H1 (cell line): ENCODE measurements around the gene MSTN. TPM values are rescaled to one million over a fixed set of nuclear protein-coding genes. Genes with fewer than 3 reads are reported as not detected.
A peak's percentile ranks its signal among the peaks of the same experiment; 100 is the strongest.

Source experiments
- CTCF ChIA-PET: fragments of 300-600 bp; sonication (Branson Sonifier 250); formaldehyde crosslinking; loops from one replicate; lab custom pipeline; 2021; ENCODE audit not compliant: partially characterized antibody; lab: Charles Lee
- POLR2A ChIA-PET: fragments of 300-600 bp; sonication (Branson Sonifier 250); formaldehyde crosslinking; loops from one replicate; lab custom pipeline; 2021; ENCODE audit warnings: inconsistent platforms; ENCODE audit not compliant: partially characterized antibody; lab: Charles Lee
- DNase-seq, 2 experiments: peaks; one replicate each; pipeline versions ENCODE4 v3.0.0 to v3.0.0-alpha.2; 2010 to 2022; ENCODE audit warnings: low spot score in 2 of 2, low read depth in 1 of 2, mixed read lengths in 1 of 2
- FAIRE-seq: peaks from 2 replicates; lab custom pipeline; 2011; peaks lifted over from hg19 to GRCh38; lab: Jason Lieb, UNC
- H2AFZ ChIP-seq: 2 replicates; pipeline ENCODE4 v1.8.1; 2012; ENCODE audit warnings: low read length, inconsistent platforms
- H2AK5ac ChIP-seq: 2 replicates; pipeline ENCODE4 v1.6.1; 2013; ENCODE audit warnings: low read depth, low read length
- H2BK120ac ChIP-seq: replicated peaks from 2 replicates; pipeline ENCODE3; 2013; ENCODE audit warnings: low read depth, low read length, inconsistent platforms
- H2BK12ac ChIP-seq: 2 replicates; pipeline ENCODE4 v1.6.1; 2013; ENCODE audit warnings: low read depth, low read length
- H2BK15ac ChIP-seq: 2 replicates; pipeline ENCODE4 v1.6.1; 2013; ENCODE audit warnings: low read length
- H2BK20ac ChIP-seq: 2 replicates; pipeline ENCODE4 v1.6.1; 2013; ENCODE audit warnings: low read length
- H2BK5ac ChIP-seq: 2 replicates; pipeline ENCODE4 v1.6.1; 2013; ENCODE audit warnings: low read depth, low read length
- H3K14ac ChIP-seq: 2 replicates; pipeline ENCODE4 v1.6.1; 2013; ENCODE audit warnings: inconsistent platforms; ENCODE audit not compliant: insufficient read length
- H3K18ac ChIP-seq: 2 replicates; pipeline ENCODE4 v1.6.1; 2013; ENCODE audit warnings: low read length; ENCODE audit errors: extremely low read depth
- H3K23ac ChIP-seq: 2 replicates; pipeline ENCODE4 v1.6.1; 2013; ENCODE audit warnings: inconsistent platforms; ENCODE audit not compliant: insufficient read length
- H3K23me2 ChIP-seq: 2 replicates; pipeline ENCODE4 v1.6.1; 2013; ENCODE audit warnings: low read depth, low read length
- H3K27ac ChIP-seq: 2 replicates; pipeline ENCODE4 v1.6.1; 2011; ENCODE audit warnings: low read depth, low read length, inconsistent platforms
- H3K27me3 ChIP-seq, 4 experiments: replicated peaks in 1 of 4; 1 replicate in 1 of 4; 2 replicates in 3 of 4; pipeline versions ENCODE4 v1.6.1 to v1.8.1; 2011 to 2013; ENCODE audit warnings: low read length in 3 of 4, mild to moderate bottlenecking in 3 of 4, inconsistent platforms in 2 of 4, mixed read lengths in 2 of 4, moderate library complexity in 1 of 4; ENCODE audit not compliant: control insufficient read depth in 3 of 4, insufficient read depth in 3 of 4; ENCODE audit errors: extremely low read depth in 1 of 4
- H3K36me3 ChIP-seq, 4 experiments: 2 replicates each; pipeline versions ENCODE4 v1.6.1 to v1.8.1; 2011 to 2013; ENCODE audit warnings: mild to moderate bottlenecking in 4 of 4, low read length in 3 of 4, moderate library complexity in 2 of 4, control low read depth in 1 of 4, inconsistent platforms in 1 of 4; ENCODE audit not compliant: insufficient read depth in 4 of 4, control insufficient read depth in 2 of 4
- H3K4ac ChIP-seq: replicated peaks from 2 replicates; pipeline ENCODE3; 2013; ENCODE audit warnings: low read length, low read depth, mixed read lengths, inconsistent platforms; ENCODE audit not compliant: insufficient read length
- H3K4me1 ChIP-seq, 4 experiments: replicated peaks in 1 of 4; 1 replicate in 1 of 4; 2 replicates in 3 of 4; pipeline versions ENCODE4 v1.6.1 to v1.8.1; 2011 to 2013; ENCODE audit warnings: low read length in 3 of 4, inconsistent platforms in 2 of 4, mixed read lengths in 1 of 4; ENCODE audit not compliant: insufficient read depth in 4 of 4, control insufficient read depth in 3 of 4
- H3K4me2 ChIP-seq, 2 experiments: 2 replicates each; pipeline versions ENCODE4 v1.6.1 to v1.8.1; 2011 to 2013; ENCODE audit warnings: low read depth in 2 of 2, low read length in 2 of 2, control low read depth in 1 of 2, inconsistent platforms in 1 of 2, mild to moderate bottlenecking in 1 of 2; ENCODE audit not compliant: insufficient read depth in 1 of 2
- H3K4me3 ChIP-seq, 4 experiments: fragments of 200-600, 300-600 bp in 1 of 4; sonication (generic), shearing (Covaris generic), sonication (Bioruptor Twin) in 1 of 4; 2 replicates each; pipeline versions ENCODE4 v1.5.1 to v1.8.1; 2011 to 2016; ENCODE audit warnings: low read length in 4 of 4, low read depth in 3 of 4, control low read depth in 2 of 4, inconsistent platforms in 2 of 4, mild to moderate bottlenecking in 2 of 4, mixed read lengths in 1 of 4, moderate library complexity in 1 of 4; ENCODE audit not compliant: insufficient read depth in 2 of 4; ENCODE audit errors: extremely low read depth in 1 of 4
- H3K56ac ChIP-seq: replicated peaks from 2 replicates; pipeline ENCODE3; 2013; ENCODE audit warnings: low read depth, mild to moderate bottlenecking, mixed read lengths, low read length, inconsistent platforms; ENCODE audit not compliant: insufficient read length
- H3K79me1 ChIP-seq: 2 replicates; pipeline ENCODE4 v1.6.1; 2013; ENCODE audit warnings: low read depth, low read length, control low read depth
- H3K79me2 ChIP-seq, 2 experiments: 2 replicates each; pipeline versions ENCODE4 v1.6.1 to v1.8.1; 2012 to 2013; ENCODE audit warnings: low read length in 2 of 2, mild to moderate bottlenecking in 2 of 2, inconsistent platforms in 1 of 2; ENCODE audit not compliant: insufficient read depth in 2 of 2, control insufficient read depth in 1 of 2
- H3K9ac ChIP-seq, 4 experiments: replicated peaks in 1 of 4; 1 replicate in 1 of 4; 2 replicates in 3 of 4; pipeline versions ENCODE4 v1.6.1 to v1.8.1; 2011 to 2013; ENCODE audit warnings: low read depth in 3 of 4, low read length in 3 of 4, control low read depth in 2 of 4, mild to moderate bottlenecking in 2 of 4, moderate library complexity in 2 of 4, inconsistent platforms in 1 of 4; ENCODE audit errors: extremely low read depth in 1 of 4
- H3K9me3 ChIP-seq, 2 experiments: 2 replicates each; pipeline versions ENCODE4 v1.6.1 to v1.8.1; 2012 to 2013; ENCODE audit warnings: mild to moderate bottlenecking in 2 of 2, moderate library complexity in 2 of 2, control low read depth in 1 of 2, inconsistent platforms in 1 of 2, low read depth in 1 of 2, low read length in 1 of 2, mixed read lengths in 1 of 2; ENCODE audit not compliant: insufficient read depth in 2 of 2
- H4K20me1 ChIP-seq, 2 experiments: replicated peaks in 1 of 2; 2 replicates each; pipeline versions ENCODE3 to v1.8.1; 2011 to 2013; ENCODE audit warnings: inconsistent platforms in 2 of 2, low read length in 2 of 2, mild to moderate bottlenecking in 1 of 2; ENCODE audit not compliant: insufficient read depth in 2 of 2, control insufficient read depth in 1 of 2
- H4K5ac ChIP-seq: 2 replicates; pipeline ENCODE4 v1.6.1; 2013; ENCODE audit warnings: low read length, low read depth, mixed read lengths, inconsistent platforms; ENCODE audit not compliant: insufficient read length
- H4K8ac ChIP-seq: 2 replicates; pipeline ENCODE4 v1.8.0; 2013; ENCODE audit warnings: mild to moderate bottlenecking, moderate library complexity, low read length, inconsistent platforms; ENCODE audit not compliant: insufficient read depth; ENCODE audit errors: extremely low read depth
- H4K91ac ChIP-seq: replicated peaks from 2 replicates; pipeline ENCODE3; 2013; ENCODE audit warnings: low read length, mixed read lengths, inconsistent platforms; ENCODE audit not compliant: insufficient read length
- CTBP2 ChIP-seq: IDR thresholded peaks from 2 replicates; pipeline ENCODE4 v1.7.0; 2011; ENCODE audit warnings: borderline replicate concordance, mild to moderate bottlenecking, moderate library complexity, mixed read lengths, low read length; ENCODE audit not compliant: insufficient read depth, insufficient read length
- CTCF ChIP-seq, 3 experiments: IDR thresholded peaks; 1 replicate in 2 of 3; 2 replicates in 1 of 3; pipeline versions ENCODE4 v1.5.1 to v1.6.1; 2011; ENCODE audit warnings: low read length in 3 of 3, mild to moderate bottlenecking in 3 of 3, inconsistent platforms in 2 of 3, low read depth in 1 of 3, moderate library complexity in 1 of 3; ENCODE audit not compliant: insufficient read depth in 1 of 3; ENCODE audit errors: control extremely low read depth in 1 of 3
- FOSL1 ChIP-seq: IDR thresholded peaks from 2 replicates; pipeline ENCODE4 v1.6.1; 2011; ENCODE audit warnings: mild to moderate bottlenecking, low read depth, low read length, moderate library complexity; ENCODE audit not compliant: insufficient read depth
- RNF2 ChIP-seq: fragments of 200-900, 300-1000 bp; sonication (generic); IDR thresholded peaks from 2 replicates; pipeline ENCODE4 v1.7.1; 2016; ENCODE audit warnings: borderline replicate concordance, low read depth, mild to moderate bottlenecking, antibody characterized with exemption, low read length; ENCODE audit not compliant: poor library complexity, severe bottlenecking; ENCODE audit errors: missing control alignments
- SIN3A ChIP-seq, 2 experiments: IDR thresholded peaks in 1 of 2; conservative IDR thresholded peaks in 1 of 2; 2 replicates each; pipeline ENCODE4 v1.6.1; 2011 to 2012; ENCODE audit warnings: low read length in 2 of 2, improper control_type of control experiment in 1 of 2, low read depth in 1 of 2, mild to moderate bottlenecking in 1 of 2
- SP2 ChIP-seq: IDR thresholded peaks from 2 replicates; pipeline ENCODE4 v1.6.1; 2012; ENCODE audit warnings: mild to moderate bottlenecking, low read length, inconsistent platforms
- TAF1 ChIP-seq: IDR thresholded peaks from 2 replicates; pipeline ENCODE4 v1.6.1; 2011; ENCODE audit warnings: mild to moderate bottlenecking, low read depth, low read length
- WGBS, 2 experiments: shearing (Covaris generic) in 1 of 2; methylation state at CpG; one replicate each; pipeline versions ENCODE4 v1.1.6 to v1.1.7; 2013 to 2015; ENCODE audit warnings: low lambda C conversion rate in 2 of 2, mixed read lengths in 2 of 2, inconsistent platforms in 1 of 2, low coverage in 1 of 2, missing lambda C conversion rate in 1 of 2; ENCODE audit not compliant: insufficient replicate concordance in 2 of 2, insufficient coverage in 1 of 2, insufficient read length in 1 of 2; ENCODE audit errors: extremely low coverage in 1 of 2, missing lambda C conversion rate in 1 of 2; 5-methylcytosine and 5-hydroxymethylcytosine counted together
- polyA plus RNA-seq, 7 experiments: library from polyadenylated mRNA; depleted of rRNA in 3 of 7; stranded (reverse) in 5 of 7; unstranded in 2 of 7; fragments of >200 nt in 5 of 7; fragments of 200-250 nt in 2 of 7; gene quantifications; 1 replicate in 5 of 7; 2 replicates in 1 of 7; 4 replicates in 1 of 7; pipeline versions ENCODE4 v1.2.1 to v1.2.3, GENCODE V29; 2011 to 2013; ENCODE audit warnings: missing spikeins in 2 of 7, mixed read lengths in 2 of 7
- total RNA-seq: library from RNA; stranded (reverse); fragmentation: NEBNext Ultra II Directional; extraction: Animal tissue kit (Norgen Biotek cat#: 25700); gene quantifications from 2 replicates; pipeline ENCODE4 v1.2.1, GENCODE V29; 2021

Gene MSTN
- total and polyA plus RNA-seq, 2 of the 8 experiments (the other 6 are each of a cell fraction or from before 2014, with no cell fraction given): not detected

DNA sequence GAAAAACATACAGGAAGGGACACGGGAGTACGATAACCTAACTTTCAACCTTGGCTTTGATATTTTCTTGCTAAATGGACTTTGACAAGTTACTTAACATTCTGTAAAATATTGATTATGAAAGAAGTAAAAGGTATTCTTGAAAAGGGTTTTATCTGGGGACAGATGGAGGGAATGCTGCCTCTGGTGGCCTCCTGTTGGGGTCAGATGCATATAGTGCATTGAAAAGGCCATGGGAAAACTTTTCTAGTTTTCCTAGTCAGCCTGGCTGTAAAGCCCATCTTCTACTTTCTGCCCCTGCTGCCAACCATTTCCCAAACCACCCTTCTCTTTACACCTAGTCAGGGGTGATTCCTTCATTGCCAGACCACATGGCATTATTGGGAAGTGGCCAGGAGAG, 22.2 kb upstream of the MSTN start:
- FAIRE-seq: no peak

More for the DNA sequence above, 22.2 kb upstream of the MSTN start:
- H2AFZ ChIP-seq: no peak overlapping the region
- H3K4me2 ChIP-seq: no peak overlapping the region
- DNase-seq: no peak
- no peak overlapping the region for H3K56ac ChIP-seq
- no peak overlapping the region for H4K5ac ChIP-seq
- H3K4me3 ChIP-seq: no peak overlapping the region
- no peak overlapping the region for H4K91ac ChIP-seq
- no peak overlapping the region for H3K27ac ChIP-seq
- H3K14ac ChIP-seq: no peak overlapping the region
- no peaks in the 10 kb centered on the region for H3K23me2 ChIP-seq
- no peak overlapping the region for H3K23ac ChIP-seq
- H3K27me3 ChIP-seq: no peaks in the 10 kb centered on the region
- H3K36me3 ChIP-seq: no peaks in the 10 kb centered on the region
- H4K8ac ChIP-seq: no peak overlapping the region
- WGBS, 2 experiments: 48% methylated on average over 2 of the region's 2 CpGs; no CpG with 5 or more reads in 1 of the 2 experiments
- POLR2A ChIA-PET: no interaction called here
- TF ChIP-seq SIN3A (conservative IDR thresholded peaks at IDR 0.05 in 1 of 2, IDR thresholded peaks at IDR 0.05 in 1 of 2; ENCODE audit: low read depth in 1 of 2, low read length in 2 of 2) (no peak), TAF1 (no peak), FOSL1 (no peak), RNF2 (no peak), SP2 (no peak), CTBP2 (no peak), CTCF (IDR thresholded peaks at IDR 0.05; ENCODE audit: control extremely low read depth in 1 of 3, insufficient read depth in 1 of 3, low read depth in 1 of 3, low read length in 3 of 3) (peak in 1 of 3 experiments; percentile 24; a peak in 1 of 4 replicates)
- TF ChIP-seq, all 59 proteins: peak for 1
- H2BK20ac ChIP-seq: no peak overlapping the region
- no peak overlapping the region for H2BK12ac ChIP-seq
- H3K79me1 ChIP-seq: no peaks in the 10 kb centered on the region
- no peaks in the 10 kb centered on the region for H3K9me3 ChIP-seq
- H3K4me1 ChIP-seq: no peaks in the 10 kb centered on the region
- H2BK15ac ChIP-seq: no peak overlapping the region
- CTCF ChIA-PET: interaction anchor here (0.7 to 5.2 kb wide), 3 partner anchors 13 to 37 kb away, joined by 3 to 26 read pairs (median 3); no protein-coding TSS in a partner anchor
- no peak overlapping the region for H2BK5ac ChIP-seq
- H2BK120ac ChIP-seq: no peak overlapping the region
- no peaks in the 10 kb centered on the region for H4K20me1 ChIP-seq
- H3K9ac ChIP-seq: no peak overlapping the region
- H3K18ac ChIP-seq: no peak overlapping the region
- no peaks in the 10 kb centered on the region for H3K79me2 ChIP-seq
- H3K4ac ChIP-seq: no peak overlapping the region
- no peak overlapping the region for H2AK5ac ChIP-seq
